Upper lobe of right lung (tissue), 1 donor: ENCODE data around the gene CAMTA2. TPM values are rescaled to one million over a fixed set of nuclear protein-coding genes. Genes with fewer than 3 reads are reported as not detected.

Experiments
- ATAC-seq: fragments of 200-7000 bp; cut with Tn5 transposase; one replicate; pipeline ENCODE4 v1.9.1; 2020; ENCODE audit warnings: mild to moderate bottlenecking, moderate library complexity
- DNase-seq: peaks from one replicate; pipeline ENCODE4 v3.0.0-alpha.2; 2020
- H3K27ac ChIP-seq: fragments of 200-600 bp; one replicate; pipeline ENCODE4 v1.8.0; 2022
- H3K27me3 ChIP-seq: fragments of 200-600 bp; one replicate; pipeline ENCODE4 v1.8.0; 2022; ENCODE audit warnings: mild to moderate bottlenecking
- H3K36me3 ChIP-seq: fragments of 200-600 bp; one replicate; pipeline ENCODE4 v1.8.0; 2022
- H3K4me1 ChIP-seq: fragments of 200-600 bp; one replicate; pipeline ENCODE4 v1.8.0; 2022
- H3K4me3 ChIP-seq: fragments of 200-600 bp; one replicate; pipeline ENCODE4 v1.8.0; 2022; ENCODE audit warnings: mild to moderate bottlenecking
- H3K9me3 ChIP-seq: fragments of 200-600 bp; one replicate; pipeline ENCODE4 v1.8.0; 2022
- CTCF ChIP-seq: fragments of 200-600 bp; IDR thresholded peaks from one replicate; pipeline ENCODE4 v1.8.0; 2022; ENCODE audit warnings: antibody characterized with exemption
- intact Hi-C: fragments of 100-400 bp; cut with DNase I; formaldehyde crosslinking; loops from one replicate; pipeline ENCODE4 v1.11.0; 2022
- total RNA-seq: library from RNA; stranded (reverse); fragmentation: NEBNext Ultra II Directional; extraction: Animal tissue kit (Norgen Biotek cat#: 25700); gene quantifications from one replicate; pipeline ENCODE4 v1.2.1, GENCODE V29; 2021
- donor health status: DM: no; HTN: yes; CAD: no; lungs with severe emphysema.

Gene CAMTA2
- total RNA-seq, 1 donor from 2014 or later: 55.8 TPM

- peak overlapping the region; percentile 98 for H3K4me3 ChIP-seq
- H3K27ac ChIP-seq: peak overlapping the region; percentile 94
- H3K9me3 ChIP-seq: no peaks in the 10 kb centered on the region
- peaks cover 23% of the 10 kb centered on the region for H3K4me1 ChIP-seq
- ATAC-seq (peak; percentile 8), DNase-seq (peak; percentile 78)
- TF ChIP-seq CTCF: no peak
- no peaks in the 10 kb centered on the region for H3K27me3 ChIP-seq
- intact Hi-C loops: no loop called here
- H3K36me3 ChIP-seq: peaks cover 33% of the 10 kb centered on the region
These were observed 11.4 kb upstream of the CAMTA2 start for GRCh38 chr17:4998732-4999429.

- no peaks in the 10 kb centered on the region for H3K27me3 ChIP-seq
- H3K4me1 ChIP-seq: peaks cover 23% of the 10 kb centered on the region
- peak overlapping the region; percentile 98 for H3K4me3 ChIP-seq
- peak; percentile 31 for ATAC-seq
- intact Hi-C loops: no loop called here
- peaks cover 26% of the 10 kb centered on the region for H3K36me3 ChIP-seq
- TF ChIP-seq CTCF: no peak
- peak overlapping the region; percentile 94 for H3K27ac ChIP-seq
- peak; percentile 88 for DNase-seq
- no peaks in the 10 kb centered on the region for H3K9me3 ChIP-seq
These were observed 10.7 kb upstream of the CAMTA2 start for GRCh38 chr17:4998027-4998731.

GRCh38 chr17:4997302-4998026 lies 10.0 kb upstream of the CAMTA2 start, which contains the start of the genes INCA1 and KIF1C:
Gene INCA1 (minus strand): TSS chr17:4997522. CDS start chr17:4994437, 3,085 bp downstream.
Gene KIF1C (plus strand): TSS chr17:4997950. CDS start chr17:5000247, 2,297 bp downstream.
- Histone ChIP-seq H3K27me3 (no peaks in the 10 kb centered on the region), H3K9me3 (no peaks in the 10 kb centered on the region), H3K36me3 (peaks cover 19% of the 10 kb centered on the region), H3K4me1 (peaks cover 23% of the 10 kb centered on the region), H3K27ac (peak within 1 kb of the TSS; percentile 94), H3K4me3 (peak within 1 kb of the TSS; percentile 98)
- peak; percentile 98 for DNase-seq
- ATAC-seq: peak; percentile 95
- intact Hi-C loops: no loop called here
- peak; percentile 17 for TF ChIP-seq CTCF

GRCh38 chr17:4994081-4994595 lies 6.7 kb upstream of the CAMTA2 start:
- Histone ChIP-seq H3K36me3 (no peaks in the 10 kb centered on the region), H3K4me3 (no peak overlapping the region), H3K9me3 (no peaks in the 10 kb centered on the region), H3K27me3 (no peaks in the 10 kb centered on the region), H3K4me1 (peaks cover 6% of the 10 kb centered on the region), H3K27ac (no peak overlapping the region)
- ATAC-seq (no peak), DNase-seq (no peak)
- intact Hi-C loops: no loop called here
- no peak for TF ChIP-seq CTCF

- no peak for TF ChIP-seq CTCF
- Histone ChIP-seq H3K36me3 (peaks cover 8% of the 10 kb centered on the region), H3K4me3 (peak overlapping the region; percentile 91), H3K9me3 (no peaks in the 10 kb centered on the region), H3K27ac (peak overlapping the region; percentile 93), H3K27me3 (no peaks in the 10 kb centered on the region), H3K4me1 (peaks cover 15% of the 10 kb centered on the region)
- ATAC-seq: no peak
- DNase-seq: no peak
- intact Hi-C loops: loop anchor here (10.0 kb wide), 1 partner anchor 77 kb away; no protein-coding TSS in a partner anchor
These were observed 492 bp upstream of the CAMTA2 start for GRCh38 chr17:4987767-4988567.
